ENCODE measurements around the gene MIAT. TPM values are rescaled to one million over a fixed set of nuclear protein-coding genes. Genes with fewer than 3 reads are reported as not detected.

MIAT gene
- total and polyA plus RNA-seq, 2 of the 8 experiments (the other 6 are each of a cell fraction or from before 2014, with no cell fraction given) = 27.6 to 36.0 TPM

GRCh38 chr22:26624803-26625202, 32.6 kb upstream of the MIAT start:
- TF ChIP-seq MAFK (IDR thresholded peaks at IDR 0.05; ENCODE audit: low read depth, low read length) = no peak
- TF ChIP-seq NRF1 (IDR thresholded peaks at IDR 0.05; ENCODE audit: low read depth, low read length) = no peak
- TF ChIP-seq BCL11A (IDR thresholded peaks at IDR 0.05; ENCODE audit: low read depth in 2 of 2, low read length in 2 of 2) = no peak
- TF ChIP-seq RBBP5 (IDR thresholded peaks at IDR 0.05; ENCODE audit: borderline replicate concordance, low read depth, low read length) = no peak
- no peak for TF ChIP-seq SRF (IDR thresholded peaks at IDR 0.05; ENCODE audit: low read depth, low read length)
- no peak for TF ChIP-seq FOSL1 (IDR thresholded peaks at IDR 0.05; ENCODE audit: insufficient read depth, low read depth, low read length)
- TF ChIP-seq USF2 (IDR thresholded peaks at IDR 0.05; ENCODE audit: low read length) = no peak
- TF ChIP-seq BACH1 (IDR thresholded peaks at IDR 0.05; ENCODE audit: low read length) = no peak
- no peak for TF ChIP-seq GABPA (IDR thresholded peaks at IDR 0.05; ENCODE audit: borderline replicate concordance, insufficient read depth, low read length)
- no peak for TF ChIP-seq EP300 (IDR thresholded peaks at IDR 0.05; ENCODE audit: borderline replicate concordance in 1 of 2, low read depth in 2 of 2, low read length in 2 of 2)
- no peak overlapping the region for H3K14ac ChIP-seq (ENCODE audit: insufficient read length)
- H3K23ac ChIP-seq (ENCODE audit: insufficient read length) = no peak overlapping the region
- CTCF ChIA-PET (ENCODE audit: partially characterized antibody) = interaction anchor here (1.5 kb wide), 3 partner anchors 8 to 40 kb away, joined by 4 to 14 read pairs (median 6); no protein-coding TSS in a partner anchor
- no peaks in the 10 kb centered on the region for H3K27me3 ChIP-seq (replicated peaks in 1 of 4; ENCODE audit: control insufficient read depth in 3 of 4, extremely low read depth in 1 of 4, insufficient read depth in 3 of 4, low read length in 3 of 4)
- no peak overlapping the region for H4K91ac ChIP-seq (replicated peaks; ENCODE audit: insufficient read length, low read length)
- H3K4me3 ChIP-seq (ENCODE audit: extremely low read depth in 1 of 4, insufficient read depth in 2 of 4, low read depth in 3 of 4, low read length in 4 of 4) = no peak overlapping the region
- H2BK15ac ChIP-seq (ENCODE audit: low read length) = no peak overlapping the region
- WGBS, 2 experiments (ENCODE audit: extremely low coverage in 1 of 2, insufficient coverage in 1 of 2, insufficient read length in 1 of 2, insufficient replicate concordance in 2 of 2, low coverage in 1 of 2, low lambda C conversion rate in 2 of 2, missing lambda C conversion rate in 1 of 2) = 91% methylated on average over 12 of the region's 12 CpGs; no CpG with 5 or more reads in 1 of the 2 experiments
- no peaks in the 10 kb centered on the region for H3K36me3 ChIP-seq (ENCODE audit: control insufficient read depth in 2 of 4, insufficient read depth in 4 of 4, low read length in 3 of 4)
- H2AK5ac ChIP-seq (ENCODE audit: low read depth, low read length) = no peak overlapping the region; the same call in 1 of the 2 replicates
- no peaks in the 10 kb centered on the region for H3K79me2 ChIP-seq (ENCODE audit: control insufficient read depth in 1 of 2, insufficient read depth in 2 of 2, low read length in 2 of 2)
- no peak overlapping the region for H2BK20ac ChIP-seq (ENCODE audit: low read length)
- peaks cover 0 to 3% of the 10 kb centered on the region in 2 experiments; a peak in 1 of 4 replicates for H3K9me3 ChIP-seq (ENCODE audit: insufficient read depth in 2 of 2, low read depth in 1 of 2, low read length in 1 of 2)
- FAIRE-seq = no peak
- H2AFZ ChIP-seq (ENCODE audit: low read length) = no peak overlapping the region
- H2BK12ac ChIP-seq (ENCODE audit: low read depth, low read length) = peak overlapping the region; percentile 35; the same call in 1 of the 2 replicates
- no peaks in the 10 kb centered on the region; a peak in 1 of 7 replicates for H3K4me1 ChIP-seq (replicated peaks in 1 of 4; ENCODE audit: control insufficient read depth in 3 of 4, insufficient read depth in 4 of 4, low read length in 3 of 4)
- no peak overlapping the region for H4K5ac ChIP-seq (ENCODE audit: insufficient read length, low read depth, low read length)
- H3K4ac ChIP-seq (replicated peaks; ENCODE audit: insufficient read length, low read depth, low read length) = no peak overlapping the region
- H3K23me2 ChIP-seq (ENCODE audit: low read depth, low read length) = no peaks in the 10 kb centered on the region
- no peak overlapping the region for H3K27ac ChIP-seq (ENCODE audit: low read depth, low read length)
- no peaks in the 10 kb centered on the region for H3K79me1 ChIP-seq (ENCODE audit: low read depth, low read length)
- H4K8ac ChIP-seq (ENCODE audit: extremely low read depth, insufficient read depth, low read length) = peak overlapping the region; percentile 38; the same call in 1 of the 2 replicates
- no peak overlapping the region for H3K4me2 ChIP-seq (ENCODE audit: insufficient read depth in 1 of 2, low read depth in 2 of 2, low read length in 2 of 2)
- no peak overlapping the region for H3K9ac ChIP-seq (replicated peaks in 1 of 4; ENCODE audit: extremely low read depth in 1 of 4, low read depth in 3 of 4, low read length in 3 of 4)
- H3K18ac ChIP-seq (ENCODE audit: extremely low read depth, low read length) = peak overlapping the region; percentile 3; the same call in 1 of the 2 replicates
- H2BK5ac ChIP-seq (ENCODE audit: low read depth, low read length) = no peak overlapping the region
- DNase-seq (ENCODE audit: low read depth in 1 of 2, low spot score in 2 of 2) = no peak
- H2BK120ac ChIP-seq (replicated peaks; ENCODE audit: low read depth, low read length) = no peak overlapping the region
- POLR2A ChIA-PET (ENCODE audit: partially characterized antibody) = interaction anchor here (1.1 kb wide), 1 partner anchor 61 kb away, joined by 4 read pairs; no protein-coding TSS in a partner anchor
- no peak overlapping the region for H3K56ac ChIP-seq (replicated peaks; ENCODE audit: insufficient read length, low read depth, low read length)
- no peaks in the 10 kb centered on the region for H4K20me1 ChIP-seq (replicated peaks in 1 of 2; ENCODE audit: control insufficient read depth in 1 of 2, insufficient read depth in 2 of 2, low read length in 2 of 2)

All from H1 (cell line).